GM12875 (cell line): ENCODE results near the gene IFRD1.

ENCODE experiments used
- H3K4me3 ChIP-seq: one replicate; pipeline ENCODE4 v1.5.1; 2011; ENCODE audit warnings: low read depth, low read length, control low read depth
- CTCF ChIP-seq: IDR thresholded peaks from 2 replicates; pipeline ENCODE4 v1.5.1; 2011; ENCODE audit warnings: low read depth, mild to moderate bottlenecking, control low read depth, inconsistent platforms, low read length, moderate library complexity, borderline replicate concordance; ENCODE audit not compliant: insufficient read depth

IFRD1 gene

GRCh38 chr7:112414855-112415490 lies 35.3 kb upstream of the IFRD1 start:
- no peak overlapping the region for H3K4me3 ChIP-seq
- peak; percentile 34; the same call in 1 of the 2 replicates for TF ChIP-seq CTCF

DNA sequence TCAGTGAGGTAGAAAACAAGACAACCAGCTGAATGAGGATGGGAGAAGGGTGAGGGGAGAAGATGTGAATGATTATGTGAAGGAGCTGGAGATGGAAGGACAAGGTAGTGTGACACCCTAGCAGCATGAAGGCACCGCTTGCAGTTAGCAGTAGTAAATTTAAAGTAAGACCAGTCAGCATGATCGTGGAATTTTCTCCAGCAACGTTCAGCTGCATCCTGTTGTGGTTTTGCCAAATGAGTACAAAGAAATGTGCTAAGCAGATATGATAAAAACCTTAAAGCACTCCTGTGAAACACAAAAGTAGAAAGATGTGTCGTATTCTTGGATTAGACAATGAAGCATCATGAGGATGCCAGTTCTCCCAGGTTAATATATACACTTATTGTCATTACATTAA lies 34.1 kb upstream of the IFRD1 start:
- no peak for TF ChIP-seq CTCF
- no peak overlapping the region for H3K4me3 ChIP-seq

- H3K4me3 ChIP-seq, result no peak overlapping the region
- TF ChIP-seq CTCF, result no peak
Observed at GRCh38 chr7:112419543-112420130, 30.6 kb upstream of the IFRD1 start.

DNA sequence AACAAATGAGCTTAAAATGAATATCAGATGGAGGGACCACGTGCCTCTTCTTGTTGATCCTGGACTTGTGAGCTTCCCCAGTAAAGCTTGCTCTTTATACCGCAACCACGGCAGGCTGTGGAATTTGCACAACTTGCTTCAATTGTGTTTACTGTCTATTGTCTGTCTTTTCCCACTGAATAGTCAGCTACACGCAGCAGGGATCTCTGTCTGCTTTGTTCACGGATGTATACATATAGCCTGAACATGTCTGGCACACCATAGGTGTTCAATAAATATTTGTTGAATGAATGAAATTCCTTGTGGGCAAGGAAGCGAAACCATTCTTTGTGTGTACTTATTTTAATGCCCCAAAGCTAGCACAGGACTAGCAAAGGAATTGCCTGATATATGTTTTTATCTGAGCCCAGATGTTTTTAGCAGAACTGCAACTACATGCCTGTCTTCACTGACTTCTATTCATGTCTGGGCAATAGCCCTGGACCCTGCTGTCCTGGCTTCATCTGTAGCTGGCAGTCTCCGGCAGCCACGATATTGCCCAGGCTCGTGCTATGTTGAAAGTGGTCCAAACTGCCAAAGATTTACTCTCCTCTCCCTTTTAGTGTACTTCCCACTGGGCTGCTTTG lies 29.9 kb upstream of the IFRD1 start:
- H3K4me3 ChIP-seq, result no peak overlapping the region
- TF ChIP-seq CTCF, result no peak

GRCh38 chr7:112421666-112422486 lies 28.4 kb upstream of the IFRD1 start:
- H3K4me3 ChIP-seq, result no peak overlapping the region
- no peak for TF ChIP-seq CTCF

DNA sequence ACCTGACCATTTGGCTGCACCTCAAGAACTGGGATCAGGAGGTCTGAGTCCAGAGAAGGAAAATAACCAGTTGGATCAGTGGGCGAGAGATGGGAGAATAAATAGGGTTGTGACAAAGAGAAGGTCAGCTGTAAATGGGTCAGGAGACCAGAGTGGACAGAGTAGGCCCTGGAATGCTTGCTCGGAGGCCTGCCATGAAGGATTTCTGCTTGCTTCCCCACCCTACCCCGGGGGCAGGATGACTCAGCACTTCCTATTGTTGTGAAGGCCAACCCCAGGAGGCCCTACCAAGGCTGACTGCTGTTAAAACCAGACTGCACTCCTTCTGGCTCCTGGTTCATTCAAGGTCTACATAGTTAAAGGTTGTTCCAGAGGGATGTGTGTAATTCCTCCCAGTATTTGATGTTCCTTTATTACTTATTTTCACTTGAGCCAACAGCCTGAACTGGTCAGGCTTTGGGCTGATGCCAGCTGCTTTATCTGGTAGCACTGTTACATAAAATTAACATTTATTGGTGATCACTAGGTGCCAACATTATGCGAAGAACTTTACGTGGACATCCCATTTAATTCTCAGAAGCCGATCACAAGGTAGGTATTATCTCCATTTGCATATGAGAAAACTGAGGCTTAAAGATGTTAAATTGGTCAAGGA lies 27.3 kb upstream of the IFRD1 start:
- no peak for TF ChIP-seq CTCF
- H3K4me3 ChIP-seq, result no peak overlapping the region
